DMS79 treated with DMSO at 0.1 percent for 48 hours (cell line): ENCODE results near the gene C12orf60.
A peak's percentile ranks its signal among the peaks of the same experiment; 100 is the strongest.

Experiments
- DNase-seq: peaks from one replicate; lab custom pipeline; 2025; lab: John Stamatoyannopoulos, UW

C12orf60 gene

GRCh38 chr12:14777271-14777670 is 26.2 kb upstream of the C12orf60 start:
- no peak for DNase-seq

- no peak for DNase-seq
These were observed 23.6 kb upstream of the C12orf60 start for GRCh38 chr12:14779834-14780233.

GRCh38 chr12:14780859-14781258 is 22.6 kb upstream of the C12orf60 start:
- no peak for DNase-seq

- no peak for DNase-seq
These were observed 21.9 kb upstream of the C12orf60 start for GRCh38 chr12:14781563-14781962.

GRCh38 chr12:14782756-14783155 is 20.7 kb upstream of the C12orf60 start:
- DNase-seq = no peak

- DNase-seq = no peak
These were observed 19.0 kb upstream of the C12orf60 start for GRCh38 chr12:14784471-14784870.

GRCh38 chr12:14785568-14785967 is 17.9 kb upstream of the C12orf60 start:
- no peak for DNase-seq

GRCh38 chr12:14795028-14795448 is 8.4 kb upstream of the C12orf60 start:
- DNase-seq = no peak

GRCh38 chr12:14802247-14802646 is 1.2 kb upstream of the C12orf60 start:
- DNase-seq = no peak

GRCh38 chr12:14802721-14803010 is 804 bp upstream of the C12orf60 start:
- DNase-seq = no peak

GRCh38 chr12:14803830-14804160 is 325 bp downstream of the C12orf60 start:
- no peak for DNase-seq

GRCh38 chr12:14810167-14810952 is 6.9 kb downstream of the C12orf60 start:
- DNase-seq = peak; percentile 70

- peak; percentile 30 for DNase-seq
These were observed 7.5 kb downstream of the C12orf60 start for GRCh38 chr12:14810953-14811483.

- no peak for DNase-seq
These were observed 8.0 kb downstream of the C12orf60 start for GRCh38 chr12:14811486-14811885.

GRCh38 chr12:14814014-14814413 is 10.5 kb downstream of the C12orf60 start, which contains the start of gene SMCO3:
Gene SMCO3 (minus strand): TSS chr12:14814182. CDS start chr12:14806680, 7,502 bp downstream.
- no peak for DNase-seq

GRCh38 chr12:14824012-14824634 is 20.7 kb downstream of the C12orf60 start:
- no peak for DNase-seq

GRCh38 chr12:14825256-14825655 is 21.8 kb downstream of the C12orf60 start:
- no peak for DNase-seq

- DNase-seq = no peak
These were observed 23.0 kb downstream of the C12orf60 start for GRCh38 chr12:14826491-14826890.

- DNase-seq = no peak
These were observed 23.6 kb downstream of the C12orf60 start for GRCh38 chr12:14827043-14827442.

- DNase-seq = no peak
These were observed 25.4 kb downstream of the C12orf60 start for GRCh38 chr12:14828892-14829291.

GRCh38 chr12:14833336-14833735 is 29.9 kb downstream of the C12orf60 start:
- DNase-seq = no peak

GRCh38 chr12:14833952-14834351 is 30.5 kb downstream of the C12orf60 start:
- no peak for DNase-seq

- DNase-seq = no peak
These were observed 31.0 kb downstream of the C12orf60 start for GRCh38 chr12:14834509-14834908.
